WERI-Rb-1 (cell line): Measurements from ENCODE around the gene ADNP2.

Source experiments
- DNase-seq: peaks from one replicate; pipeline ENCODE4 v3.0.0-alpha.2; 2020
- H3K27ac ChIP-seq: fragments of 250-450 bp; sonication (Bioruptor Pico); 2 replicates; pipeline ENCODE4 v1.5.1; 2020; ENCODE audit warnings: mild to moderate bottlenecking, moderate library complexity
- H3K27me3 ChIP-seq: fragments of 250-450 bp; sonication (Bioruptor Pico); 2 replicates; pipeline ENCODE4 v1.5.1; 2021; ENCODE audit warnings: mild to moderate bottlenecking, low read depth, moderate library complexity; ENCODE audit not compliant: insufficient read depth, severe bottlenecking
- H3K36me3 ChIP-seq: fragments of 250-450 bp; sonication (Bioruptor Pico); 2 replicates; pipeline ENCODE4 v1.5.1; 2020; ENCODE audit warnings: mild to moderate bottlenecking, moderate library complexity
- H3K4me3 ChIP-seq: 2 replicates; pipeline ENCODE4 v1.5.1; 2011; ENCODE audit warnings: low read depth, mild to moderate bottlenecking, control low read depth, low read length
- H3K9me3 ChIP-seq: fragments of 250-450 bp; sonication (Bioruptor Pico); 2 replicates; pipeline ENCODE4 v1.5.1; 2021; ENCODE audit warnings: mild to moderate bottlenecking, moderate library complexity; ENCODE audit not compliant: severe bottlenecking
- CTCF ChIP-seq: IDR thresholded peaks from 2 replicates; pipeline ENCODE4 v1.5.1; 2011; ENCODE audit warnings: low read depth, mild to moderate bottlenecking, control low read depth, inconsistent platforms, low read length

The ADNP2 gene

GRCh38 chr18:80137976-80138375, 28.9 kb downstream of the ADNP2 start:
- Histone ChIP-seq H3K27me3 (no peaks in the 10 kb centered on the region), H3K27ac (no peak overlapping the region), H3K36me3 (peaks cover 72% of the 10 kb centered on the region), H3K9me3 (no peaks in the 10 kb centered on the region), H3K4me3 (no peak overlapping the region)
- no peak for TF ChIP-seq CTCF
- DNase-seq: no peak

- Histone ChIP-seq H3K36me3 (peaks cover 47% of the 10 kb centered on the region), H3K9me3 (no peaks in the 10 kb centered on the region), H3K4me3 (no peak overlapping the region), H3K27me3 (no peaks in the 10 kb centered on the region), H3K27ac (no peak overlapping the region)
- DNase-seq: no peak
- no peak for TF ChIP-seq CTCF
Measured at GRCh38 chr18:80140455-80140985, 31.5 kb downstream of the ADNP2 start.

- no peaks in the 10 kb centered on the region for H3K9me3 ChIP-seq
- peaks cover 13% of the 10 kb centered on the region for H3K36me3 ChIP-seq
- DNase-seq: no peak
- H3K27ac ChIP-seq: no peak overlapping the region
- no peak overlapping the region for H3K4me3 ChIP-seq
- no peaks in the 10 kb centered on the region for H3K27me3 ChIP-seq
- no peak for TF ChIP-seq CTCF
Measured at GRCh38 chr18:80143881-80144280, 34.8 kb downstream of the ADNP2 start.

GRCh38 chr18:80145196-80145804, 36.2 kb downstream of the ADNP2 start:
- Histone ChIP-seq H3K4me3 (no peak overlapping the region), H3K27me3 (no peaks in the 10 kb centered on the region), H3K9me3 (no peaks in the 10 kb centered on the region), H3K27ac (no peak overlapping the region), H3K36me3 (peaks cover 6% of the 10 kb centered on the region)
- DNase-seq: no peak
- TF ChIP-seq CTCF: no peak

- Histone ChIP-seq H3K27ac (no peak overlapping the region), H3K36me3 (peaks cover 6% of the 10 kb centered on the region), H3K27me3 (no peaks in the 10 kb centered on the region), H3K9me3 (no peaks in the 10 kb centered on the region), H3K4me3 (peak overlapping the region; percentile 52)
- no peak for TF ChIP-seq CTCF
- no peak for DNase-seq
Measured at GRCh38 chr18:80147037-80147417, 38.0 kb downstream of the ADNP2 start.
